ENCODE measurements around the gene APOL3.

- TF ChIP-seq CTCF (IDR thresholded peaks at IDR 0.05) (no peak), POLR2A (IDR thresholded peaks at IDR 0.05) (no peak)
Measured at GRCh38 chr22:36206255-36206654, 45.7 kb upstream of the APOL3 start.

Data from adrenal gland (tissue), 5 donors.